Sigmoid colon (tissue), 7 donors: Measurements from ENCODE around the gene PON2. TPM values are rescaled to one million over a fixed set of nuclear protein-coding genes. Genes with fewer than 3 reads are reported as not detected.

Source experiments
- DNase-seq: peaks from one replicate; pipeline ENCODE4 v3.0.0-alpha.2; 2019
- H3K27ac ChIP-seq, 4 donors: fragments of 200-600 bp; sonication (generic); one replicate each; pipeline ENCODE4 v1.5.1; 2016 to 2019; ENCODE audit warnings: mild to moderate bottlenecking in 1 of 4
- H3K27me3 ChIP-seq, 3 donors: fragments of 200-600 bp; sonication (generic); one replicate each; pipeline ENCODE4 v1.5.1; 2019; ENCODE audit warnings: mild to moderate bottlenecking in 1 of 3
- H3K36me3 ChIP-seq, 4 donors: fragments of 200-600 bp; sonication (generic); one replicate each; pipeline ENCODE4 v1.5.1; 2016 to 2019
- H3K4me1 ChIP-seq, 4 donors: fragments of 200-600 bp; sonication (generic); one replicate each; pipeline ENCODE4 v1.5.1; 2017 to 2019
- H3K4me3 ChIP-seq, 4 donors: fragments of 200-600 bp; sonication (generic); one replicate each; pipeline ENCODE4 v1.5.1; 2017 to 2019; ENCODE audit warnings: mild to moderate bottlenecking in 2 of 4, moderate library complexity in 1 of 4
- H3K9me3 ChIP-seq, 4 donors: fragments of 200-600 bp in 3 of 4; sonication (generic) in 3 of 4; one replicate each; pipeline versions ENCODE4 v1.5.1 to v1.6.1; 2013 to 2019
- CTCF ChIP-seq, 4 experiments: fragments of 450-650 bp in 3 of 4; fragments of 200-600 bp in 1 of 4; IDR thresholded peaks; one replicate each; pipeline ENCODE4 v1.5.1; 2016 to 2019; ENCODE audit warnings: antibody characterized with exemption in 4 of 4, mild to moderate bottlenecking in 3 of 4, moderate library complexity in 2 of 4
- EP300 ChIP-seq, 4 donors: sonication (generic); formaldehyde crosslinking; IDR thresholded peaks; one replicate each; pipeline ENCODE4 v1.6.1; 2017; ENCODE audit warnings: antibody characterized with exemption in 4 of 4
- POLR2A ChIP-seq, 2 donors: fragments of 450-650 bp; IDR thresholded peaks; one replicate each; pipeline ENCODE4 v1.6.1; 2016; ENCODE audit warnings: antibody characterized with exemption in 2 of 2, mild to moderate bottlenecking in 2 of 2, moderate library complexity in 2 of 2
- POLR2AphosphoS5 ChIP-seq, 4 donors: sonication (generic); formaldehyde crosslinking; IDR thresholded peaks; one replicate each; pipeline ENCODE4 v1.6.1; 2017; ENCODE audit warnings: antibody characterized with exemption in 4 of 4
- WGBS, 2 donors: extraction: QIAGEN DNeasy Blood & Tissue Kit; methylation state at CpG; one replicate each; pipeline ENCODE4 v1.1.7; 2013; 5-methylcytosine and 5-hydroxymethylcytosine counted together
- intact Hi-C: fragments of 100-400 bp; cut with DNase I; formaldehyde crosslinking; loops from one replicate; pipeline ENCODE4 v1.15.1; 2023
- polyA plus RNA-seq, 3 donors: library from polyadenylated mRNA; stranded (reverse); fragments of 200-250 nt; gene quantifications; one replicate each; pipeline ENCODE4 v1.2.3, GENCODE V29; 2013
- total RNA-seq, 4 donors: library from RNA; depleted of rRNA; stranded (reverse); fragments of >200 nt; gene quantifications; one replicate each; pipeline ENCODE4 v1.1.0, GENCODE V29; 2016
- donor health status: healthy with polysubstance abuse.
- donor health status: Bipolar disorder and iron deficiency.
- donor health status: healthy.

PON2 gene
- total and polyA plus RNA-seq, 7 donors = 37.2 to 103 (median 79.1) TPM

DNA sequence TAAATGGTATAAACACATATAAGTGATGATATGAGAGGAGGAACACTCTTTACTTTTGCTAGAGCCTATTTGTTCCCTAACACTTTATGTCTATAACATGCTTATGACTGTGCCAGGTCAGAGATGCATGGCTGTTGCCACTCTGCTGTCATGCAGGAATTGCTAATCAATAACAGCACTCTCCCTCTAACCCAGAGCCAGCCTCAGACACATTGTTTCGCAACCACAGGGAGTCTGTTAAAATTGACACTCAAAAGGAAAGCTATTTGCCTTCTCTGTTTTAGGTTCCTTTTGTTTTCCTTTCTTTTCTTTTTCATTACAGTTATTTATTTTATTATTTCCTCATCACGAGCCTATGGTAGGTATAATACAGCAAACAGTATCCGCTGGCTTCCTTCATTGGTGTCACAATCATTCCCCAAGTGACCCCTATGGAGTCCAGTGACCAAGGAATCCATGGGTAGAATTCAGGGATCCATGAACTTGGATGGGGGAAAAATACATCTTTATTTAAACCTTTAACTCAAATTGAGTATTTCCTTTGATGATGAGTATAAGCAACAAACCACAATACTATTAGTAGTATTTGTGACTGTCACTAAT is 6.8 kb downstream of the PON2 start:
- Histone ChIP-seq H3K27me3 (no peaks in the 10 kb centered on the region), H3K36me3 (peaks cover 0 to 7% (median 3%) of the 10 kb centered on the region in 4 donors), H3K4me1 (peaks cover 0 to 4% (median 0%) of the 10 kb centered on the region in 4 donors), H3K27ac (no peak overlapping the region), H3K4me3 (no peak overlapping the region), H3K9me3 (no peaks in the 10 kb centered on the region)
- no peak for DNase-seq
- intact Hi-C loops = no loop called here
- 75 to 82% methylated on average over 3 of the region's 3 CpGs for WGBS, 2 donors
- no peak for TF ChIP-seq CTCF (IDR thresholded peaks at IDR 0.05)
- no peak for TF ChIP-seq POLR2A (IDR thresholded peaks at IDR 0.05)

DNA sequence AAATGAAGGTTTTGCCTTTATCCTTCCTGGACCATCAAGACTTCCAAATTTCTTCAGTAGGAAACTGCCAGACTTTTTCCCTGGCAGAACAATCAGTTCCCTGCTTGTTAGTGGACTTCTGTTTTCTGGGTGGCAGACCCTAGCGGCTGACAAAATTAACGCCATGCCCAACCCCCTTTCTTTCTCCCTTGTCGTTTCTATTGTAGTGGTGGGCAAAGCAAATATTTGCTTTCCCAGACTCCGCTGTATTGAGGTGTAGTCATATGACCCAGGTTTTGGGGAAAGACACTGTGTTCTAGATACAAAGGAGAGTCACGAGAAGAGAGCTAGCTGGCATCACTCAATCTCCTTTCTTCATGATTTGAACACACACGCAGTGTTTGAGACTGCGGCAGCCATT is 7.7 kb downstream of the PON2 start:
- H3K27ac ChIP-seq = no peak overlapping the region
- no peak for TF ChIP-seq EP300 (IDR thresholded peaks at IDR 0.05)
- H3K36me3 ChIP-seq = peaks cover 0 to 10% (median 3%) of the 10 kb centered on the region in 4 donors
- WGBS, 2 donors = 90 to 94% methylated on average over 7 of the region's 7 CpGs
- H3K4me3 ChIP-seq = no peak overlapping the region
- peaks cover 0 to 4% (median 0%) of the 10 kb centered on the region in 4 donors for H3K4me1 ChIP-seq
- H3K27me3 ChIP-seq = no peaks in the 10 kb centered on the region
- intact Hi-C loops = no loop called here
- DNase-seq = no peak
- H3K9me3 ChIP-seq = no peaks in the 10 kb centered on the region

- H3K27me3 ChIP-seq = no peaks in the 10 kb centered on the region
- H3K36me3 ChIP-seq = peaks cover 0 to 10% (median 3%) of the 10 kb centered on the region in 4 donors
- no peak for TF ChIP-seq CTCF (IDR thresholded peaks at IDR 0.05)
- TF ChIP-seq POLR2A (IDR thresholded peaks at IDR 0.05) = no peak
- no peak for TF ChIP-seq POLR2AphosphoS5 (IDR thresholded peaks at IDR 0.05)
- TF ChIP-seq EP300 (IDR thresholded peaks at IDR 0.05) = no peak
- no peak overlapping the region for H3K4me3 ChIP-seq
- intact Hi-C loops = no loop called here
- no peak overlapping the region for H3K27ac ChIP-seq
- WGBS, 2 donors = 91% methylated on average over 2 of the region's 2 CpGs
- DNase-seq = no peak
- H3K4me1 ChIP-seq = peaks cover 0 to 15% (median 6%) of the 10 kb centered on the region in 4 donors
- no peaks in the 10 kb centered on the region for H3K9me3 ChIP-seq
These were observed 9.1 kb downstream of the PON2 start for GRCh38 chr7:95425694-95426093.

- 65 to 75% methylated on average over 1 of the region's 1 CpG for WGBS, 2 donors
- intact Hi-C loops = no loop called here
- H3K27me3 ChIP-seq = no peaks in the 10 kb centered on the region
- H3K4me3 ChIP-seq = no peak overlapping the region
- no peak overlapping the region for H3K27ac ChIP-seq
- TF ChIP-seq CTCF (IDR thresholded peaks at IDR 0.05) (no peak), EP300 (IDR thresholded peaks at IDR 0.05) (no peak), POLR2AphosphoS5 (IDR thresholded peaks at IDR 0.05) (no peak), POLR2A (IDR thresholded peaks at IDR 0.05) (no peak)
- peaks cover 0 to 15% (median 6%) of the 10 kb centered on the region in 4 donors for H3K4me1 ChIP-seq
- DNase-seq = no peak
- H3K36me3 ChIP-seq = peaks cover 0 to 10% (median 3%) of the 10 kb centered on the region in 4 donors
- no peaks in the 10 kb centered on the region for H3K9me3 ChIP-seq
These were observed 10.1 kb downstream of the PON2 start for GRCh38 chr7:95424716-95425115.

DNA sequence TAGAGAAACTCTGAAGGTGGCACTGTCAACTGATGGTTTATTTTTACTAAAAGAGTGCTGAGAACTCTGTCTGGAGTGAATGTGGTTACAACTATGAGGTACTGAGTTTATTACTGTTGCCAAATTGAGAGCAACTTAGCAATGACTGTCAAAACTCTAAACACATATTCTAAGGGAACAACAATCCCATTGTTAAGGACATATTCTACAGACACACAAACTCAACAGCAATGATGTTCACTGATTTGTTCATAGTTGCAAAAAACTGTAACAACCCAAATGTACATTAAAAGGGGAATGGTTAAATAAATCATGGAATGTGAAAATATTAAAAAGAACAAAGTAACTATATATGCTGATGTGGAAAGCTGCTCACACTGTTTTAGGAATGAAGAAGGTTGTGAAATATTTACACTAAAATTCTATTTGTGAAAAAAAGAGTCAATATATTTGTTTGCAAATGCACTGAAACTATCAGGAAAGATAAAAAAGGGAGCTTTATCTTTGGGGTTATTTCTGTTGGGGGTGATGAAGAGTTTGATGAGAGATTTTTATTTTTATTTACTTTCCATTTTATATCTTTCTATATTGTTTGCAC is 12.9 kb downstream of the PON2 start:
- Histone ChIP-seq H3K9me3 (no peaks in the 10 kb centered on the region), H3K27me3 (no peaks in the 10 kb centered on the region), H3K36me3 (peaks cover 0 to 10% (median 3%) of the 10 kb centered on the region in 4 donors), H3K4me3 (no peak overlapping the region), H3K27ac (no peak overlapping the region), H3K4me1 (peaks cover 0 to 15% (median 6%) of the 10 kb centered on the region in 4 donors)
- intact Hi-C loops = no loop called here
- no peak for TF ChIP-seq POLR2AphosphoS5 (IDR thresholded peaks at IDR 0.05)
- no peak for TF ChIP-seq CTCF (IDR thresholded peaks at IDR 0.05)
- no peak for TF ChIP-seq EP300 (IDR thresholded peaks at IDR 0.05)
- TF ChIP-seq POLR2A (IDR thresholded peaks at IDR 0.05) = no peak
- DNase-seq = no peak
